GM23338 (cell line): ENCODE data around the gene TPP2. TPM values are rescaled to one million over a fixed set of nuclear protein-coding genes. Genes with fewer than 3 reads are reported as not detected.

ENCODE experiments used
- ATAC-seq: fragments of 200-7000 bp; cut with Tn5 transposase; 3 replicates; pipeline ENCODE4 v1.9.1; 2020
- DNase-seq: peaks from one replicate; pipeline ENCODE4 v3.0.0-alpha.2; 2015; ENCODE audit warnings: low spot score
- H2AFZ ChIP-seq: fragments of 200-600 bp; sonication (generic); 2 replicates; pipeline ENCODE4 v1.8.0; 2016; ENCODE audit warnings: antibody characterized with exemption, mild to moderate bottlenecking, moderate library complexity
- H3F3A ChIP-seq: fragments of 200-600 bp; sonication (generic); replicated peaks from 2 replicates; pipeline ENCODE4 v1.8.0; 2017; ENCODE audit warnings: antibody characterized with exemption, mixed run types, low read depth
- H3K27ac ChIP-seq: fragments of 200-600 bp; sonication (generic); 2 replicates; pipeline ENCODE4 v1.6.1; 2016; ENCODE audit warnings: low read depth
- H3K27me3 ChIP-seq: fragments of 200-600 bp; sonication (generic); 2 replicates; pipeline ENCODE4 v1.8.0; 2016; ENCODE audit warnings: mild to moderate bottlenecking, mixed run types, moderate library complexity; ENCODE audit not compliant: insufficient read depth
- H3K36me3 ChIP-seq: fragments of 200-600 bp; sonication (generic); 2 replicates; pipeline ENCODE4 v1.8.0; 2016; ENCODE audit warnings: mild to moderate bottlenecking; ENCODE audit not compliant: insufficient read depth
- H3K4me1 ChIP-seq: fragments of 200-600 bp; sonication (generic); 2 replicates; pipeline ENCODE4 v1.8.0; 2016; ENCODE audit warnings: mild to moderate bottlenecking, moderate library complexity; ENCODE audit not compliant: insufficient read depth
- H3K4me2 ChIP-seq: fragments of 200-600 bp; sonication (generic); 2 replicates; pipeline ENCODE4 v1.7.1; 2017; ENCODE audit warnings: mixed run types
- H3K4me3 ChIP-seq: fragments of 200-600 bp; sonication (generic); 2 replicates; pipeline ENCODE4 v1.6.1; 2016; ENCODE audit warnings: mixed run types
- H3K79me2 ChIP-seq: fragments of 200-600 bp; sonication (generic); replicated peaks from 2 replicates; pipeline ENCODE4 v1.8.0; 2017; ENCODE audit warnings: mild to moderate bottlenecking; ENCODE audit not compliant: insufficient read depth
- H3K9me2 ChIP-seq: fragments of 200-600 bp; sonication (generic); 2 replicates; pipeline ENCODE4 v1.8.0; 2017; ENCODE audit not compliant: insufficient read depth
- H4K20me1 ChIP-seq: fragments of 200-600 bp; sonication (generic); replicated peaks from 2 replicates; pipeline ENCODE4 v1.8.0; 2017; ENCODE audit warnings: mild to moderate bottlenecking; ENCODE audit not compliant: insufficient read depth
- H3K27ac Mint-ChIP-seq: 2 replicates; pipeline ENCODE4 v1.8.0; 2020; ENCODE audit warnings: inconsistent platforms, mild to moderate bottlenecking, moderate library complexity, mixed read lengths
- H3K27me3 Mint-ChIP-seq: 3 replicates; pipeline ENCODE4 v1.8.0; 2022; ENCODE audit warnings: low read depth, mild to moderate bottlenecking, moderate library complexity, mixed read lengths, inconsistent platforms; ENCODE audit not compliant: insufficient read depth, poor library complexity
- H3K36me3 Mint-ChIP-seq: 3 replicates; pipeline ENCODE4 v1.8.0; 2021; ENCODE audit warnings: low read depth, mild to moderate bottlenecking, inconsistent platforms, moderate library complexity, mixed read lengths
- H3K4me1 Mint-ChIP-seq: 3 replicates; pipeline ENCODE4 v1.8.0; 2020; ENCODE audit warnings: mild to moderate bottlenecking, inconsistent platforms, mixed read lengths
- H3K4me3 Mint-ChIP-seq: 3 replicates; pipeline ENCODE4 v1.8.0; 2021; ENCODE audit warnings: moderate library complexity, mild to moderate bottlenecking, inconsistent platforms, mixed read lengths
- H3K9me3 Mint-ChIP-seq: 3 replicates; pipeline ENCODE4 v1.8.0; 2020; ENCODE audit warnings: moderate library complexity, mild to moderate bottlenecking, inconsistent platforms, mixed read lengths
- CREB1 ChIP-seq: fragments of 250-450 bp; sonication (Bioruptor Pico); IDR thresholded peaks from 2 replicates; pipeline ENCODE4 v1.5.0; 2020; ENCODE audit warnings: low read depth, mild to moderate bottlenecking, moderate library complexity
- EZH2 ChIP-seq: fragments of 200-600 bp; sonication (generic); IDR thresholded peaks from one replicate; pipeline ENCODE4 v1.8.0; 2017; ENCODE audit warnings: antibody characterized with exemption, mild to moderate bottlenecking, low read depth; ENCODE audit not compliant: unreplicated experiment
- JUNB ChIP-seq: IDR thresholded peaks from one replicate; pipeline ENCODE4 v1.6.1; 2016; ENCODE audit warnings: antibody characterized with exemption; ENCODE audit not compliant: unreplicated experiment
- NANOG ChIP-seq: IDR thresholded peaks from 2 replicates; pipeline ENCODE4 v1.6.1; 2016; ENCODE audit warnings: antibody characterized with exemption, borderline replicate concordance
- POLR2AphosphoS5 ChIP-seq: IDR thresholded peaks from 2 replicates; pipeline ENCODE4 v1.6.1; 2016; ENCODE audit warnings: antibody characterized with exemption, low read depth
- STAT1 ChIP-seq: IDR thresholded peaks from one replicate; pipeline ENCODE4 v1.6.1; 2016; ENCODE audit warnings: antibody characterized with exemption; ENCODE audit not compliant: unreplicated experiment
- ZNF114 ChIP-seq: fragments of 250-450 bp; sonication (Bioruptor Pico); IDR thresholded peaks from 2 replicates; pipeline ENCODE4 v1.5.0; 2020; ENCODE audit warnings: mild to moderate bottlenecking, moderate library complexity
- ZNF331 ChIP-seq: fragments of 250-450 bp; sonication (Bioruptor Pico); IDR thresholded peaks from 2 replicates; pipeline ENCODE4 v1.5.0; 2020; ENCODE audit warnings: low read depth, mild to moderate bottlenecking, moderate library complexity
- polyA plus RNA-seq: library from polyadenylated mRNA; unstranded; fragments of >200 nt; fragmentation: Nextera tagmentation; extraction: Ambion mirVana; gene quantifications from 2 replicates; pipeline ENCODE4 v1.2.1, GENCODE V29; 2016
- total RNA-seq: library from RNA; depleted of rRNA; stranded (reverse); fragments of >200 nt; shearing (Covaris generic); gene quantifications from 2 replicates; pipeline ENCODE4 v1.2.3, GENCODE V29; 2014
- TF ChIP-seq, protein P1 (sequence below), 2 experiments: fragments of 200-600 bp in 1 of 2; sonication (generic) in 1 of 2; conservative IDR thresholded peaks; 2 replicates each; pipeline versions ENCODE4 v1.5.1 to v1.6.1; 2016 to 2017; ENCODE audit warnings: antibody characterized with exemption in 2 of 2, low read depth in 2 of 2, mild to moderate bottlenecking in 2 of 2, moderate library complexity in 1 of 2
- TF ChIP-seq, protein P2 (sequence below): IDR thresholded peaks from one replicate; pipeline ENCODE4 v1.6.1; 2018; ENCODE audit warnings: antibody characterized with exemption; ENCODE audit not compliant: unreplicated experiment
- TF ChIP-seq, protein P3 (sequence below): fragments of 250-450 bp; sonication (Bioruptor Pico); IDR thresholded peaks from 2 replicates; pipeline ENCODE4 v1.5.0; 2020; ENCODE audit warnings: mild to moderate bottlenecking, moderate library complexity

The TPP2 gene
- total and polyA plus RNA-seq, 2 experiments from 2014 or later: 56.6 to 111 TPM

DNA sequence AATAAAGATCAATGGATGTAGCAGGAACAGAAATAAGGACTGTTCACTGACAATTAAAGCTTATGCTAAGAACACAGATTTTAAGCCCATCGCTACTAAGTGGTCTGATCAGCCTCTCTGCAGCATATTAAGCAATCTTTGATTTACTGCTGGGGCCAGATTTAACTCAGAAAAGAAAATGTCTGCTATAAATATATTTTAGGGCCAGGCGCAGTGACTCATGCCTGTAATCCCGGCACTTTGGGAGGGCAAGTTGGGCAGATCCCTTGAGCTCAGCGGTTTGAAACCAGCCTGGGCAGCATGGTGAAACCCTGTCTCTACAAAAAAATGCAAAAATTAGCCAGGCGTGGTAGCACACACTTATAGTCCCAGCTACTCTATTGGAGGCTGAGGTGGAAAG lies 55.1 kb downstream of the TPP2 start:
- no peak for ATAC-seq
- H3K27me3 Mint-ChIP-seq: no peaks in the 10 kb centered on the region
- H3K4me1 Mint-ChIP-seq: no peaks in the 10 kb centered on the region
- H3K79me2 ChIP-seq: no peaks in the 10 kb centered on the region
- no peaks in the 10 kb centered on the region for H3F3A ChIP-seq
- no peak overlapping the region for H2AFZ ChIP-seq
- H3K27me3 ChIP-seq: no peaks in the 10 kb centered on the region
- peaks cover 42% of the 10 kb centered on the region for H3K36me3 Mint-ChIP-seq
- H3K27ac ChIP-seq: no peak overlapping the region
- H3K4me2 ChIP-seq: no peak overlapping the region
- H3K9me2 ChIP-seq: no peaks in the 10 kb centered on the region
- H3K27ac Mint-ChIP-seq: no peak overlapping the region
- H3K4me1 ChIP-seq: no peaks in the 10 kb centered on the region
- H3K4me3 ChIP-seq: no peak overlapping the region
- TF ChIP-seq POLR2AphosphoS5 (no peak), CREB1 (CRISPR knock-in tag) (no peak), JUNB (no peak), NANOG (no peak), ZNF114 (no peak), EZH2 (no peak), STAT1 (no peak), ZNF331 (no peak)
- TF ChIP-seq, protein P1, sequence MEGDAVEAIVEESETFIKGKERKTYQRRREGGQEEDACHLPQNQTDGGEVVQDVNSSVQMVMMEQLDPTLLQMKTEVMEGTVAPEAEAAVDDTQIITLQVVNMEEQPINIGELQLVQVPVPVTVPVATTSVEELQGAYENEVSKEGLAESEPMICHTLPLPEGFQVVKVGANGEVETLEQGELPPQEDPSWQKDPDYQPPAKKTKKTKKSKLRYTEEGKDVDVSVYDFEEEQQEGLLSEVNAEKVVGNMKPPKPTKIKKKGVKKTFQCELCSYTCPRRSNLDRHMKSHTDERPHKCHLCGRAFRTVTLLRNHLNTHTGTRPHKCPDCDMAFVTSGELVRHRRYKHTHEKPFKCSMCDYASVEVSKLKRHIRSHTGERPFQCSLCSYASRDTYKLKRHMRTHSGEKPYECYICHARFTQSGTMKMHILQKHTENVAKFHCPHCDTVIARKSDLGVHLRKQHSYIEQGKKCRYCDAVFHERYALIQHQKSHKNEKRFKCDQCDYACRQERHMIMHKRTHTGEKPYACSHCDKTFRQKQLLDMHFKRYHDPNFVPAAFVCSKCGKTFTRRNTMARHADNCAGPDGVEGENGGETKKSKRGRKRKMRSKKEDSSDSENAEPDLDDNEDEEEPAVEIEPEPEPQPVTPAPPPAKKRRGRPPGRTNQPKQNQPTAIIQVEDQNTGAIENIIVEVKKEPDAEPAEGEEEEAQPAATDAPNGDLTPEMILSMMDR (conservative IDR thresholded peaks at IDR 0.05; ENCODE audit: low read depth in 2 of 2): no peak
- TF ChIP-seq, protein P2, sequence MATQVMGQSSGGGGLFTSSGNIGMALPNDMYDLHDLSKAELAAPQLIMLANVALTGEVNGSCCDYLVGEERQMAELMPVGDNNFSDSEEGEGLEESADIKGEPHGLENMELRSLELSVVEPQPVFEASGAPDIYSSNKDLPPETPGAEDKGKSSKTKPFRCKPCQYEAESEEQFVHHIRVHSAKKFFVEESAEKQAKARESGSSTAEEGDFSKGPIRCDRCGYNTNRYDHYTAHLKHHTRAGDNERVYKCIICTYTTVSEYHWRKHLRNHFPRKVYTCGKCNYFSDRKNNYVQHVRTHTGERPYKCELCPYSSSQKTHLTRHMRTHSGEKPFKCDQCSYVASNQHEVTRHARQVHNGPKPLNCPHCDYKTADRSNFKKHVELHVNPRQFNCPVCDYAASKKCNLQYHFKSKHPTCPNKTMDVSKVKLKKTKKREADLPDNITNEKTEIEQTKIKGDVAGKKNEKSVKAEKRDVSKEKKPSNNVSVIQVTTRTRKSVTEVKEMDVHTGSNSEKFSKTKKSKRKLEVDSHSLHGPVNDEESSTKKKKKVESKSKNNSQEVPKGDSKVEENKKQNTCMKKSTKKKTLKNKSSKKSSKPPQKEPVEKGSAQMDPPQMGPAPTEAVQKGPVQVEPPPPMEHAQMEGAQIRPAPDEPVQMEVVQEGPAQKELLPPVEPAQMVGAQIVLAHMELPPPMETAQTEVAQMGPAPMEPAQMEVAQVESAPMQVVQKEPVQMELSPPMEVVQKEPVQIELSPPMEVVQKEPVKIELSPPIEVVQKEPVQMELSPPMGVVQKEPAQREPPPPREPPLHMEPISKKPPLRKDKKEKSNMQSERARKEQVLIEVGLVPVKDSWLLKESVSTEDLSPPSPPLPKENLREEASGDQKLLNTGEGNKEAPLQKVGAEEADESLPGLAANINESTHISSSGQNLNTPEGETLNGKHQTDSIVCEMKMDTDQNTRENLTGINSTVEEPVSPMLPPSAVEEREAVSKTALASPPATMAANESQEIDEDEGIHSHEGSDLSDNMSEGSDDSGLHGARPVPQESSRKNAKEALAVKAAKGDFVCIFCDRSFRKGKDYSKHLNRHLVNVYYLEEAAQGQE: no peak
- TF ChIP-seq, protein P3, sequence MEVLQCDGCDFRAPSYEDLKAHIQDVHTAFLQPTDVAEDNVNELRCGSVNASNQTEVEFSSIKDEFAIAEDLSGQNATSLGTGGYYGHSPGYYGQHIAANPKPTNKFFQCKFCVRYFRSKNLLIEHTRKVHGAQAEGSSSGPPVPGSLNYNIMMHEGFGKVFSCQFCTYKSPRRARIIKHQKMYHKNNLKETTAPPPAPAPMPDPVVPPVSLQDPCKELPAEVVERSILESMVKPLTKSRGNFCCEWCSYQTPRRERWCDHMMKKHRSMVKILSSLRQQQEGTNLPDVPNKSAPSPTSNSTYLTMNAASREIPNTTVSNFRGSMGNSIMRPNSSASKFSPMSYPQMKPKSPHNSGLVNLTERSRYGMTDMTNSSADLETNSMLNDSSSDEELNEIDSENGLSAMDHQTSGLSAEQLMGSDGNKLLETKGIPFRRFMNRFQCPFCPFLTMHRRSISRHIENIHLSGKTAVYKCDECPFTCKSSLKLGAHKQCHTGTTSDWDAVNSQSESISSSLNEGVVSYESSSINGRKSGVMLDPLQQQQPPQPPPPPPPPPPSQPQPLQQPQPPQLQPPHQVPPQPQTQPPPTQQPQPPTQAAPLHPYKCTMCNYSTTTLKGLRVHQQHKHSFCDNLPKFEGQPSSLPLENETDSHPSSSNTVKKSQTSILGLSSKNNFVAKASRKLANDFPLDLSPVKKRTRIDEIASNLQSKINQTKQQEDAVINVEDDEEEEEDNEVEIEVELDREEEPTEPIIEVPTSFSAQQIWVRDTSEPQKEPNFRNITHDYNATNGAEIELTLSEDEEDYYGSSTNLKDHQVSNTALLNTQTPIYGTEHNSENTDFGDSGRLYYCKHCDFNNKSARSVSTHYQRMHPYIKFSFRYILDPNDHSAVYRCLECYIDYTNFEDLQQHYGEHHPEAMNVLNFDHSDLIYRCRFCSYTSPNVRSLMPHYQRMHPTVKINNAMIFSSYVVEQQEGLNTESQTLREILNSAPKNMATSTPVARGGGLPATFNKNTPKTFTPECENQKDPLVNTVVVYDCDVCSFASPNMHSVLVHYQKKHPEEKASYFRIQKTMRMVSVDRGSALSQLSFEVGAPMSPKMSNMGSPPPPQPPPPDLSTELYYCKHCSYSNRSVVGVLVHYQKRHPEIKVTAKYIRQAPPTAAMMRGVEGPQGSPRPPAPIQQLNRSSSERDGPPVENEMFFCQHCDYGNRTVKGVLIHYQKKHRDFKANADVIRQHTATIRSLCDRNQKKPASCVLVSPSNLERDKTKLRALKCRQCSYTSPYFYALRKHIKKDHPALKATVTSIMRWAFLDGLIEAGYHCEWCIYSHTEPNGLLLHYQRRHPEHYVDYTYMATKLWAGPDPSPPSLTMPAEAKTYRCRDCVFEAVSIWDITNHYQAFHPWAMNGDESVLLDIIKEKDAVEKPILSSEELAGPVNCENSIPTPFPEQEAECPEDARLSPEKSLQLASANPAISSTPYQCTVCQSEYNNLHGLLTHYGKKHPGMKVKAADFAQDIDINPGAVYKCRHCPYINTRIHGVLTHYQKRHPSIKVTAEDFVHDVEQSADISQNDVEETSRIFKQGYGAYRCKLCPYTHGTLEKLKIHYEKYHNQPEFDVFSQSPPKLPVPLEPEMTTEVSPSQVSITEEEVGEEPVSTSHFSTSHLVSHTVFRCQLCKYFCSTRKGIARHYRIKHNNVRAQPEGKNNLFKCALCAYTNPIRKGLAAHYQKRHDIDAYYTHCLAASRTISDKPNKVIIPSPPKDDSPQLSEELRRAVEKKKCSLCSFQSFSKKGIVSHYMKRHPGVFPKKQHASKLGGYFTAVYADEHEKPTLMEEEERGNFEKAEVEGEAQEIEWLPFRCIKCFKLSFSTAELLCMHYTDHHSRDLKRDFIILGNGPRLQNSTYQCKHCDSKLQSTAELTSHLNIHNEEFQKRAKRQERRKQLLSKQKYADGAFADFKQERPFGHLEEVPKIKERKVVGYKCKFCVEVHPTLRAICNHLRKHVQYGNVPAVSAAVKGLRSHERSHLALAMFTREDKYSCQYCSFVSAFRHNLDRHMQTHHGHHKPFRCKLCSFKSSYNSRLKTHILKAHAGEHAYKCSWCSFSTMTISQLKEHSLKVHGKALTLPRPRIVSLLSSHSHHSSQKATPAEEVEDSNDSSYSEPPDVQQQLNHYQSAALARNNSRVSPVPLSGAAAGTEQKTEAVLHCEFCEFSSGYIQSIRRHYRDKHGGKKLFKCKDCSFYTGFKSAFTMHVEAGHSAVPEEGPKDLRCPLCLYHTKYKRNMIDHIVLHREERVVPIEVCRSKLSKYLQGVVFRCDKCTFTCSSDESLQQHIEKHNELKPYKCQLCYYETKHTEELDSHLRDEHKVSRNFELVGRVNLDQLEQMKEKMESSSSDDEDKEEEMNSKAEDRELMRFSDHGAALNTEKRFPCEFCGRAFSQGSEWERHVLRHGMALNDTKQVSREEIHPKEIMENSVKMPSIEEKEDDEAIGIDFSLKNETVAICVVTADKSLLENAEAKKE (CRISPR knock-in tag): no peak
- no peaks in the 10 kb centered on the region for H3K9me3 Mint-ChIP-seq
- H4K20me1 ChIP-seq: no peaks in the 10 kb centered on the region; the same call in 1 of the 2 replicates
- no peak for DNase-seq
- peaks cover 38% of the 10 kb centered on the region; the same call in 1 of the 2 replicates for H3K36me3 ChIP-seq
- no peak overlapping the region for H3K4me3 Mint-ChIP-seq
